ENCODE measurements around the gene HSPB9. TPM values are rescaled to one million over a fixed set of nuclear protein-coding genes. Genes with fewer than 3 reads are reported as not detected.

Gene HSPB9
- total RNA-seq (2014; rRNA removed; shearing (Covaris generic)) (not detected in 2 replicates), polyA plus RNA-seq (2016; fragmentation: Nextera tagmentation; extraction: Ambion mirVana) (0.34 TPM in 1 of 2 replicates, not detected in the other)

GRCh38 chr17:42122371-42123303 is at the start of gene HSPB9:
Gene HSPB9, plus strand, starts transcription at chr17:42122804. Its CDS starts 47 bp downstream, at chr17:42122851.
- no peaks in the 10 kb centered on the region for H3K4me1 ChIP-seq (ENCODE audit: insufficient read depth)
- H3K9ac ChIP-seq: no peak within 1 kb of the TSS
- H3K79me2 ChIP-seq (ENCODE audit: insufficient read depth): no peaks in the 10 kb centered on the region
- H3K4me2 ChIP-seq (ENCODE audit: unreplicated experiment): no peak within 1 kb of the TSS
- no peak for DNase-seq
- H3K4me3 ChIP-seq: no peak within 1 kb of the TSS
- no peak within 1 kb of the TSS for H3K27ac ChIP-seq
- in situ Hi-C loops (cut with MboI): no loop called here
- H2AFZ ChIP-seq: no peak within 1 kb of the TSS
- no peaks in the 10 kb centered on the region for H4K20me1 ChIP-seq (ENCODE audit: insufficient read depth)
- peaks cover 10% of the 10 kb centered on the region for H3F3A ChIP-seq (ENCODE audit: insufficient read depth)
- TF ChIP-seq EZH2phosphoT487 (IDR thresholded peaks at IDR 0.05; ENCODE audit: insufficient read depth, low read depth) (no peak), EZH2 (IDR thresholded peaks at IDR 0.05; ENCODE audit: insufficient read depth, poor library complexity, severe bottlenecking) (no peak)
- 63 to 65% methylated on average over 55 to 61 of the region's 61 CpGs for WGBS, 2 experiments (ENCODE audit: low coverage in 1 of 2, low lambda C conversion rate in 2 of 2, missing lambda C conversion rate in 2 of 2)
- H3K9me3 ChIP-seq (ENCODE audit: low read depth): no peaks in the 10 kb centered on the region
- no peaks in the 10 kb centered on the region for H3K9me2 ChIP-seq (ENCODE audit: insufficient read depth)
- H3K36me3 ChIP-seq (ENCODE audit: low read depth): peaks cover 17% of the 10 kb centered on the region; the same call in 1 of the 2 replicates
- no peaks in the 10 kb centered on the region for H3K27me3 ChIP-seq (replicated peaks; ENCODE audit: insufficient read depth)

- Histone ChIP-seq H3K36me3 (ENCODE audit: low read depth) (no peaks in the 10 kb centered on the region), H3K4me3 (no peak overlapping the region), H3K27ac (no peak overlapping the region), H3K9ac (no peak overlapping the region), H3K9me2 (ENCODE audit: insufficient read depth) (no peaks in the 10 kb centered on the region), H3K9me3 (ENCODE audit: low read depth) (no peaks in the 10 kb centered on the region), H3K4me1 (ENCODE audit: insufficient read depth) (0 out of 2 replicates have a peak, but pooled peaks cover 4% of the 10 kb centered on the region), H4K20me1 (ENCODE audit: insufficient read depth) (no peaks in the 10 kb centered on the region), H2AFZ (no peak overlapping the region), H3K27me3 (replicated peaks; ENCODE audit: insufficient read depth) (peaks cover 16% of the 10 kb centered on the region), H3K79me2 (ENCODE audit: insufficient read depth) (no peaks in the 10 kb centered on the region), H3K4me2 (ENCODE audit: unreplicated experiment) (no peak overlapping the region), H3F3A (ENCODE audit: insufficient read depth) (no peaks in the 10 kb centered on the region)
- DNase-seq: no peak
- no peak for TF ChIP-seq EZH2 (IDR thresholded peaks at IDR 0.05; ENCODE audit: insufficient read depth, poor library complexity, severe bottlenecking)
- TF ChIP-seq EZH2phosphoT487 (IDR thresholded peaks at IDR 0.05; ENCODE audit: insufficient read depth, low read depth): no peak
- in situ Hi-C loops (cut with MboI): no loop called here
- 53 to 58% methylated on average over 6 of the region's 6 CpGs for WGBS, 2 experiments (ENCODE audit: low coverage in 1 of 2, low lambda C conversion rate in 2 of 2, missing lambda C conversion rate in 2 of 2)
Observed at GRCh38 chr17:42075789-42076188, 46.8 kb upstream of the HSPB9 start.

- no peak overlapping the region for H3K4me2 ChIP-seq (ENCODE audit: unreplicated experiment)
- in situ Hi-C loops (cut with MboI): no loop called here
Observed at GRCh38 chr17:42076797-42077559, 45.6 kb upstream of the HSPB9 start.

GRCh38 chr17:42077755-42078154 is 44.8 kb upstream of the HSPB9 start:
- no peaks in the 10 kb centered on the region for H3K9me2 ChIP-seq (ENCODE audit: insufficient read depth)
- no peaks in the 10 kb centered on the region for H3K9me3 ChIP-seq (ENCODE audit: low read depth)
- WGBS, 2 experiments (ENCODE audit: low coverage in 1 of 2, low lambda C conversion rate in 2 of 2, missing lambda C conversion rate in 2 of 2): 77% methylated on average over 5 of the region's 5 CpGs
- no peak for DNase-seq
- H2AFZ ChIP-seq: no peak overlapping the region
- no peak for TF ChIP-seq EZH2 (IDR thresholded peaks at IDR 0.05; ENCODE audit: insufficient read depth, poor library complexity, severe bottlenecking)
- TF ChIP-seq EZH2phosphoT487 (IDR thresholded peaks at IDR 0.05; ENCODE audit: insufficient read depth, low read depth): no peak
- no peak overlapping the region for H3K4me3 ChIP-seq
- H3K4me1 ChIP-seq (ENCODE audit: insufficient read depth): no peaks in the 10 kb centered on the region
- H3K27me3 ChIP-seq (replicated peaks; ENCODE audit: insufficient read depth): peaks cover 5% of the 10 kb centered on the region
- H3K36me3 ChIP-seq (ENCODE audit: low read depth): no peaks in the 10 kb centered on the region
- H3K9ac ChIP-seq: no peak overlapping the region
- in situ Hi-C loops (cut with MboI): no loop called here
- no peaks in the 10 kb centered on the region for H3K79me2 ChIP-seq (ENCODE audit: insufficient read depth)
- no peaks in the 10 kb centered on the region for H4K20me1 ChIP-seq (ENCODE audit: insufficient read depth)
- no peak overlapping the region for H3K27ac ChIP-seq
- no peak overlapping the region for H3K4me2 ChIP-seq (ENCODE audit: unreplicated experiment)
- no peaks in the 10 kb centered on the region for H3F3A ChIP-seq (ENCODE audit: insufficient read depth)

More at GRCh38 chr17:42076797-42077559, 45.6 kb upstream of the HSPB9 start:
- H3K27me3 ChIP-seq (replicated peaks; ENCODE audit: insufficient read depth): peaks cover 11% of the 10 kb centered on the region
- no peak overlapping the region for H3K9ac ChIP-seq
- no peak overlapping the region for H2AFZ ChIP-seq
- TF ChIP-seq EZH2phosphoT487 (IDR thresholded peaks at IDR 0.05; ENCODE audit: insufficient read depth, low read depth) (no peak), EZH2 (IDR thresholded peaks at IDR 0.05; ENCODE audit: insufficient read depth, poor library complexity, severe bottlenecking) (no peak)
- no peaks in the 10 kb centered on the region for H3K9me3 ChIP-seq (ENCODE audit: low read depth)
- no peak overlapping the region for H3K27ac ChIP-seq
- H3K36me3 ChIP-seq (ENCODE audit: low read depth): no peaks in the 10 kb centered on the region
- H3K4me3 ChIP-seq: no peak overlapping the region
- H3F3A ChIP-seq (ENCODE audit: insufficient read depth): no peaks in the 10 kb centered on the region
- WGBS, 2 experiments (ENCODE audit: low coverage in 1 of 2, low lambda C conversion rate in 2 of 2, missing lambda C conversion rate in 2 of 2): 89 to 90% methylated on average over 4 of the region's 4 CpGs
- no peak for DNase-seq
- no peaks in the 10 kb centered on the region for H3K9me2 ChIP-seq (ENCODE audit: insufficient read depth)
- 0 out of 2 replicates have a peak, but pooled peaks cover 4% of the 10 kb centered on the region for H3K4me1 ChIP-seq (ENCODE audit: insufficient read depth)
- no peaks in the 10 kb centered on the region for H4K20me1 ChIP-seq (ENCODE audit: insufficient read depth)
- H3K79me2 ChIP-seq (ENCODE audit: insufficient read depth): no peaks in the 10 kb centered on the region
